COLO668 (cell line): ENCODE results near the gene STK24.

ENCODE experiments used
- DNase-seq: peaks from one replicate; lab custom pipeline; 2025; ENCODE audit not compliant: unreplicated experiment; lab: John Stamatoyannopoulos, UW

STK24 gene

DNA sequence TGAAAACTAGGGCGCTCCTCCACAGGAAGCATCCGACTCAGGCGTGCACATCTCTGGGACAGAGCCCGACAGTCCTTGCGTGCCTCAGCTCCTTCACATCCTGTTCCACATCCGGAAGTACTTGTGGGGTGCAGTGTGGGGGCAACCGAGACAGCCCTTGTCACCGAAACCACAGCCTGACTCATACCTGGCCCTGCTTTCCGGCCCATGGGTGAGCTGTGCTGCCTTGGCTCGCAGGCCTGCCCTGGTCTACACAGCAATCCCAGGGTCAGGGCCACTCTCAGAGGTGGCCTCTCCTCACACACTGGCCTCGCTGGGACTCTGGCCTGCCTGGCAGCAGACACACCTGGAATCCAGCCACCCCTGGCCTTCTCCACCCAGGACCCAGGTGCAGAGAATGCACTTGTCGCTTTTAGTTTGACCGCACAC, 100.4 kb downstream of the STK24 start:
- DNase-seq: no peak

DNA sequence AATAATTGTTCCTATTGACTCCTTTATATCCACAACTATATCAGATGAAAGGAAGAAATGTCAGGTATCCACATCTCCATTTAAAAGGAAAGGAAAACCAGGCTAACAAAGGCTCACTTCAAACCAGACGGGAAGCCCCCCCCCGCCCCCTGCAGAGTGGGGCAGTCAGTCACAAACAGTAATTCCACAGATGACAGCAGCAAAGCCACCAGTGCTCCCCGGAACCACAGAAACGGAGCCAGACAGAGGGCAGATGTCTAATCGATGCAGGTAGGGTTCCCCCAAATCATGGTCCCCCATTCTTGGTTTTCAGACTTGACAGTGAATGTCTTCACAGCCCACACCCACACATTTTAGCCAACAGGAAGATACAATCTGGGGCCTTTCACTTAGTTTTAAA, 100.8 kb downstream of the STK24 start:
- no peak for DNase-seq

DNA sequence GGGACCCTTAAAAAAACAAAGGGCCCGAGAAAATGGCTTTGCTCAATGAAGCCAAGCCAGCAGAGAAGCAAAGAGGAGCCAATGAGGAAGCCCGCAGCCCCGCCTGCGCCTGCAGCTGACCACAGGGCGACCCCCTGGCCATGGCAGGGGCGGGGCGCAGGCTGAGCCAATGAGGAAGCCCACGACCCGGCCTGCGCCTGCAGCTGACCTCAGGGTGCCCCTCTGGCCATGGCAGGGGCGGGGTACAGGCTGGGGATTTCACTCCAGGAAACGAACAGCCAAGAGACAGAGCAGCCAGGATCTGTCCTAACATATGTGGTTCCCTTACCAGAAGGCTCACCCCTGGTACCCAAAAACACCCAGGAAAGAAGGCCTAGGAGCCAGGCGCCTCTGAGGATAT, 101.4 kb downstream of the STK24 start:
- DNase-seq: no peak

DNA sequence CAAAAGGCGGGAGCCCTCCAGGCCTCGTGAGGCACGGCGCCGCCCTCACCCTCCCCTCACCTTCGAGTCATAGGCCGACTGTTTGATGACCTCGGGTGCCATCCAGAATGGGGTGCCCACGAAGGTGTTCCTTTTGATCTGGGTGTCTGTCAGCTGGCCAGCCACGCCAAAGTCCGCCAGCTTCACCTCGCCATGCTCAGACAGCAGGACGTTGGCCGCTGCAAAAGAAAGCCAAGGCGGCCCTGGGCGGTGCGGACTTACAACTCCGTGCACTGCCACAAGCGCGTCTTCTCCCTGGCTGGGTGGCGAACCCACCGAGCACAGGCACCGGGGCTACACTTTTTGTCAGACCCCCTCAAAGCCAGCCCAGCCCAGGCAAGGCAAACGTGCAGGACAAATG, 102.1 kb downstream of the STK24 start:
- DNase-seq: no peak

DNA sequence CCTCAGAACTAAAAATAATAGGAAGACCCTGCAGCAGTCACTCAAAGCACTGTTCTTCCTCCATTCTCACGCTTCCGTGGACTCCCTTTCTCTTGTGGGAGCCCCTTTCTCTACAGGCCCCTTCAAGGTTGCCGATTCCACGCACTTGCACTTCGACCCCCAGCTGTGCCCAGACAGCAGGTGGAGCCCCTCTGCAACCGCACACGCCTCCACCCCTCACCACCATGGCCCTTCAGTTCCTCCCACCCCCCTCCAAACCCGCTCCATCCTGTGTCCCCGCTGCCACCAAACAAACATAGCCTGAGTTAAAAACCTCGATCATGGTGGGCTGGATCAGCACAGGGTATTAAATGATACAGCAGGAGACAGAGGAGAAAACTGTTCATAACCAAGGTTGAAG, 102.6 kb downstream of the STK24 start:
- no peak for DNase-seq

DNA sequence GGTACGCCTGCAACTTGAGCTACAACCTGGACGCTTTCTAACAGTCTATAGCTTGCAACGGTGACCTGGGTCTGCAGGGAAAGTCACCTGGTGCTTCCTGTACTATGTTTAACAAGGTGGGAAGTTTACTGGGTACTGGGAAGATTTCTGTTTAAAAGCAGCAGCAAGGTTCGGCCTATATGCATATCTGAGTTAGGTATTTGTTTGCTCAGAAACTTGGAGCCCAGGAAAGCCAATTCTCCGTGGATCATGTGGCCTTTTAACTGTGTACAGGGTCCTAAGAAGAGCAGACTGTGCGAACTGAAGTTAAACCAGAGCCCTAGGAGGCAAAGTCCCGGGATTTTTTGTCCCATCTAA, 103.1 kb downstream of the STK24 start:
- no peak for DNase-seq

DNA sequence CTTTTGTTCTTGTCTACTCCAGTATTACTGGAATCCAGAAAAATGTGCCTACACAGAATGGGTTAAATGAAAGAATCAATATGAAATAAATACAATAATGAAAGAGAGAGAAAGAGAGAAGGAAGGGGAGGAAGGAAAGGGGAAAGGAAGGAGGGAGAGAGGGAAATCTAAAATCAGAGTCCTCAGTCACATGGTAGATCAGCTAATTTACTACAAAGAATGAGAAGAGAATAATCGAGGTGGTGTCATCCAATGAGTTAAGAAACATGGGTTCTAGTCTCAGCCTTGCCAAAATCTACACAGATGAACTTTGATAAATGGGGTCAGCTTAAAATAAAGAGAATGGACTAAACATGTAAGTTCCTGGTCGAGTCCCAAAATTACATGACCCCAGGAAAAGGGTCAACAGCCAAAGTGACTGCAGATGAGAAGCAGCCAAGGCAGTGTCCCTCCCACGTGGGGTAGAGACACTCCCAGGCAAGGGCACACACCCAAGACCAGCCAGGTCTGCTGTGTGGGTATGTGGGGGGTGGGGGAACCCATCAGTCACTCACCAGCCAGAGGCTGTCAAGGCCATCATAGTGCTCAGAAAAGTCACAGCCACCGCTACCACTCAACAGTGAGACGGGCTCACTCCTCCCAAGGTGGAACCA, 103.6 kb downstream of the STK24 start:
- no peak for DNase-seq

DNA sequence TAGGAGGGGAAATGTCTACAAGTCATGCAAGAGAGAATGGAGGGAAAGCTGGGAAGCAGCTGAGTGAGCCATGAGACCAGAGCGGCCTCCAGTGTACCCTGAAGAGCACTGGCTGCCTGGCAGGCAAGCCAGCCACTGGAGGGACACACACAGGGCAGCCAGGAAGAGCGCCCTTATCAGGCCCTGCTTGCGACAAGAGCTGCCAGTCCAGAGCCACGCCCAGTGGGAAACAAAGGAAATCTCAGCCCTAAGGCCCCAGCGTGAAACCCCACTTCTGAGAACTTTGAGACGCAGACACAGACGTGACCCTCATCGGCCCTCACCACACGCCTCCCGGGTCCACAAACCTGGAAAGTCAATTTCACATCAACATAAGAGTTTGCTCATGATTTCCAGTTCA, 105.0 kb downstream of the STK24 start:
- no peak for DNase-seq

DNA sequence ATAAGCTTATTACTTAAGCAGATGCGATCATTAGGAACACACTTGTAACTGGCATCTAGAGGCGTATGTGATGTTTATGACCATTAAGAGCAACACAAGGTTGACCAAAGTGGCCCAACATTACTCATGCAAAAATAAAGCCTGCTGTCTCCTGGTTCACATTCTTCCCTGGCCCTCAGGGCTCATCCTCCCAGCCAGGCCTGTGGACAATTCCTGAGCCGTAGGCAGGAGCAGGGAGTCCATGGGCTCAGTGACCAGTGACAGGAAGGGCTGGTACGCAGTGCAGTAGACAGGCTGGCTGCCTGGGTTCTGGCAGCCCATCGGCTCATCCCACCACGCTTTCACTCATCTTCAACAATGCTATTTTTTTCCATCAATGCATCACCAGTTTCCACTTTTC, 106.0 kb downstream of the STK24 start:
- no peak for DNase-seq

DNA sequence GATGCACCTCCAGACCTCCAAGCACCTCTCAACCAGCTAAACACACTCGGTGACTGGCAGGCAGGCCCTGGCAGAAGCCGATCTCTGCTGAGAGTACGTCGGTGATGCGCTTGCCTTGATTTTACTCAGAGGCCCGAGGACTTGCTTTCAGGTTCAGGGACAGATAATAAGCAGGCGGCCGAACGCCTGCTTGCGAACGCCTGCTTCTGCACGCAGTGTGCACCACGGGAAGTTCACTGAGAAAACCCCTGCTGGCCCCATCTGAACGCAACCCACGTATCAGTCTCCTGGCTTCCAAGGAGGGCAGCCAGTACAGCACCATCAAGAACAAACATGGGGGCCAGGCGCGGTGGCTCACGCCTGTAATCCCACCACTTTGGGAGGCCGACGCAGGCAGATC, 108.0 kb downstream of the STK24 start:
- DNase-seq: no peak

DNA sequence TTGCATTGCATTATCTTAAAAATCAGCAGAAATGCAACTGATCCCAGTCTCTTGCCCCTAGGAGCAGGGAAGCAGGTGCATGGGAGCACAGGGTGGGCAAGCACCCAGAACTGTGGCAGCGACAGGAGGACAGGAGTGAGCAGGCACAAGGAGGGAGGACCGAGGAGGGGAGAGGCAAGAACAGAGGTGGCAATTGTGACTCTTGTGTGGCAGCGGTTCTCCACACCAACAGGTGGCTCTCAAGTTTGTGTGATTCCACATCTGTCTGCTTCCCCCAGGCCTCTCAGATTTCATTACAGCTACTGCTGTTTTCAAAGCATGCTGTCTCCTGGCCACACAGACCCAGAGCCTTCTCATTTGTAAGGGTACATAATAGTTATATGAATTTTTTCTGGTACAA, 108.5 kb downstream of the STK24 start:
- DNase-seq: peak; percentile 37

DNA sequence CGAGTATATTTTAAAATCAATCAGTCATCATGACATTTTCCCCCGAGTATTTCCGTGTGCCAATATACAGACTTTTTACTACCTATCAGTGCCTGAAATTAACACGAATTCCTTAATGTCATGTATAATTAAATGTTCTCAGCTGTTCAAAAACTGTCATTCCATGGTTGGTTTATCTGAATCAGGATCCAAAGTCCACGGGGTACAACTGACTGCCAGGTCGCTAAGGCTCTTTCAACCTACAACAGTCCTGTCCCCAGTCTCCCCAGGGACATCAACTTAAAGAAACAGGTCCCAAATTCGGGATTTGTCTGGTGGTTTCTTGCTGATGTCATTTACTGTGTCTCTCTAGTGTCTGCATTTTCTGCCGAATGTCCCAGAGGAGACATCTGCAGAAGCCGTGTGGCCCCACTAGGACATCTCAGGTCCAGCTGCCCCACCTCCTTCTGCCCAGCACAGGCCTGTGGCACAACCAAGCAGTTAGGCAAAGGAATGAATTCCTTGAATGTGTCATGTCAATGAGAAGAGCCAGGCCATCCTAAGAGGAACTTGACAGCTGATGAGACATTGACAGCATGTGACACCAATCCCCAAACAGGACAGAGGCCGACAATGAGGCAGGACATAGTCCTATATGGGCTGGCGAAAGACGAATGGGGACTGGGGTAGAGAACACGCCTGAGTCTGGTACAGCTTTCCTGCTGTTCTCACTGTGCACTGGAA, 109.5 kb downstream of the STK24 start:
- DNase-seq: no peak

DNA sequence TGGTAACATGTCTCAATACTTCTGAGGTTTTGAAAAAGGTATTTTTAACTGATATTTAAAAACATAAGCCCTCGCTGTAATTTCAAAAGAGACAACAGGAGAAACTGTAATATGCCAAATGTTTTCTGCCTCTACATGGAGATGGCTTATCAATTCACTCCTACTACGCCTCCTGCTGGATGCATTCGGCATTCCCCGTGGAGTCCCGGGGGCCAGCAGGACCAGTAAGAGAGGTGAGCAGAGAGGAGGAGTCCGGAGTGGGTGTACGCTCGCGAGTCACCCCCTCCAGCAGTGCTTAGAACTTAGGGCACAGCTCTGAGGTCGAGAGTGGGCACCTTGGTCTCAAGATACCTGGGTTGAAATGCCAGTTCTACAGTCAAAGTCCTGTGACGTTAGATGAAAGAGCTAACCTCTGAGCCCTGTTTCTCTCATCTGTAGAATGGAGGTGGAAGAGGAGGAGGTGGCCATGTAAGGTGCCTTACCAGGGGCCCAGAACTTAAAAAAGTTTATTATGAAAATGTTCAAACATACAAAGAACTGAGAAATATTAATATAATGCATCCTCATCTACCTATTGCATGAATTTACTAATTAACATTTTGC, 110.2 kb downstream of the STK24 start:
- DNase-seq: peak; percentile 68

DNA sequence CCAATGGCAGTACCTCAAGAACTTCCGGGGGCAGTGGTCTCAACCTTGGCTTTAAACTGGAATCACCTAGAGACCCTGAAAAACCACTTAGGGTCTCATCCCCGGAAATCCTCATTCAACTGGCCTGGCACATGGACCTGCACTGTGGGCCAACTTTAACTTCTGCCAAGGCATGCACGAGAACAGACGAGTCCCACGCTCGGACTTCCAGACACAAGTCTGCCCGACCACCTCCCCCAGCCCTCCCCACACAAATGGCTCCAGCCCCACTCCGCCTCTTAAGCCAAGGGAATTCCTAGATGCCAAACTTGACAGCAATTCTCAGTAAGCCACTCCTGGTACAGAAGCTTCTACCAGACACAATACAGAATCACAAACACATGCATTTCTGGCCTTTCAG, 114.0 kb downstream of the STK24 start:
- DNase-seq: no peak

DNA sequence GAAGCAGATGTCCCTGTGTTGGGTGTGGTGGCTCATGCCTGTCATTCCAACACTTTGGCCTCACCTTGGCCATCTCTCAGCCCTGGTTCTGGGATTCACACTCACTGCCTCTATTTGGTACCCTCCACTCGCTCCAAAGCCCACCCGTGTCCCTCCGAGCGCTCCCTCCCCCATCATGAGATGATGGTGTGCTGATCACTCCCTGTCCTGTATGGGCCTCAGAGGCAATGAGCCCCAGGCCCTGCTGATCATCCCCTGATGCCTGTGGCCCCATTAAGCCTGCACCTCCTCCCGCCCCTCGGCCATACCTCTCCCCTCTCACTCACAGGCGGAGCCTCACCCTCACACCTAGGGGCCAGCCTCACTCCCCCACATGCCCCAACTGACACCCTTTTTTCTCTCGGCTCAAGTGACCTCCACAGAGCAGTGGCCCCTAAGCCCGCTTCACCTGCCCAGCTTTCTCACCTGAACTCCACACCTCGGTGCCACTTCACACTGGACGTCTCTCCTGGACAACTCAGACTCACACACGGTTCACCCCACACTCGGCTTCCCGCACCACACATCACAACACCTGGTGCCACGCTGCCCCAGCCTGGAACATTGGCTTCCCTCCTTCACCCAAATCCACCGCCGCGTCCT, 114.5 kb downstream of the STK24 start:
- DNase-seq: no peak

DNA sequence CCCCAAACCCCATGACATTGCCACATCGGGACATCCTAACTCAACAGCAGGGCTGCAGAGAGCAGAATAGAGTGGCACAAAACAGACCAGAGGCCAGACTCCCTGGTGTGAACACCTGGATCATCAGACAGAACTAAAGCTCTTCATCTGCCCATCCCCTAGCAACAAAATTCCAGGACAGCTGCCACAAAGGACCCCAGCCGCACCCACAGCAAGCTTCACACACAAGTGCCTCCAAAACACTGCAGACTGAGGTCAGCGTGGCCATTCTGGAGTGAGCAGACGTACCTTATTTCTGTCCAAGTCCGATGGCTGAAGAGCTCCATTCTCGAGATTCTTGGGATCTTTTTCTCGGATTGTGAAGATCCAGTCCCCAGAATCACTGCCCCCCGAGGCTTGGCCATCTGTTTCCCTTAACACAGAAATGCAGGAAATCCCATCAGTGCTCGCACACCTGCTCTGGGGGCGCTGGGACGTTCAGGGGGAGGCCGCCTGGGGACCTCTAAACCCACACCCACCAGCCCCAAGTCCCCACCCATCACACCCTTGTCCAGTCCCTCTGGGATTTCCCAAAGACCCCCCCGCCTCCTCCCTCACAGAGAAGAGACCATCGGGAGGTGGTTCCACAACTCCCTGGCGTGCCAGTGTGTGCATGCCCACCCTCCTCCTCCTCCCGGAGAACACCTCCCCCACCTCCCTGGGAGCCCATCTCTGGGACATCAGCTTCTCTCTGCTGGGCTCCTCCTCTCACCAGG, 115.2 kb downstream of the STK24 start:
- DNase-seq: no peak

DNA sequence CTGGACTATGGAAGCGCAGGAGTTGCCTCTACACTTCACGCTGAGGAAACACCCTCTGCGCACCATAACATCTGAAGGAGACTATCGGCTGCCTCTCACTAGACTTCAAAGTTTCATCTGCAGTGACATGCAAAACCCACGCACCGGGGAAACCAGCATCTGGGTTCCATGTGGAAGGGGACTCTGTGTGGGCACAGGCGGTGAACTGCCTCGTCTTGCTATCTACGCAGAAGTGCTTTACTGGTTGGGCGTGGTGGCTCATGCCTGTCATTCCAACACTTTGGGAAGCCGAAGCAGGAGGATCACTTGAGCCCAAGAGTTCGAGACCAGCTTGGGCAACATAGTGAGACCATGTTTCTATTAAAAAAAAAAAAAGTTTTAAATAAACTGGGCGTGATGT, 116.4 kb downstream of the STK24 start:
- no peak for DNase-seq

DNA sequence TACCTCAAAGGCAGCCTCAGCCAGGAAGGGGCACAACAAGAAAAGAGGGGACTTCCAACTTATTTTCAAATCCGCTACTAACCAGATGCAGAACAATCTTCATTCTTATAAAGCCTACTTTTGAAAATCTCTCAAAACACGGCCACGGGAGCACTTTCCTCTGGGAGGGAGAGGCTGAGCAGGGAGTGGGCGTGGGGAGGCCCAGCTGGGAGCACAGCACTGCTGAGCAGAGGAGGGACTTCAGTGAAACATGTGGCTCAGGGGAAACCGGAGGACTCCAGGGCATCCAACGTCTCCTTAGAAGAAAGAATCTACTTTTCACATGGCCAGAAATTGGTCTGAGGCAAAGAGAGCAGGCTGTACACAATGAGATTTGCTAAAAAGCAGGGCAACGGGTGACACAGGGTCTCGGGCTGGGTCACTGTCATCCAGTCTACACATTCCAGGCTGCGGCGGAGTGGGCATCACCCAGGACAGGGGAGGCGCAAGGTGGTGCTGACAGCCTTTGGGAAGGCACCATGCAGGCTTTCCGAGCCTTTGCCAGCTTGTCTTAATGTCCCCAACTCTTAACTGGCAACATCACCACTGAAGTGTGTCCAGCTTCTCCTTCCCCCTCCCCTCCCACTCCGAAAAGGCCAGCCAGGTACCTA, 117.1 kb downstream of the STK24 start:
- no peak for DNase-seq

DNA sequence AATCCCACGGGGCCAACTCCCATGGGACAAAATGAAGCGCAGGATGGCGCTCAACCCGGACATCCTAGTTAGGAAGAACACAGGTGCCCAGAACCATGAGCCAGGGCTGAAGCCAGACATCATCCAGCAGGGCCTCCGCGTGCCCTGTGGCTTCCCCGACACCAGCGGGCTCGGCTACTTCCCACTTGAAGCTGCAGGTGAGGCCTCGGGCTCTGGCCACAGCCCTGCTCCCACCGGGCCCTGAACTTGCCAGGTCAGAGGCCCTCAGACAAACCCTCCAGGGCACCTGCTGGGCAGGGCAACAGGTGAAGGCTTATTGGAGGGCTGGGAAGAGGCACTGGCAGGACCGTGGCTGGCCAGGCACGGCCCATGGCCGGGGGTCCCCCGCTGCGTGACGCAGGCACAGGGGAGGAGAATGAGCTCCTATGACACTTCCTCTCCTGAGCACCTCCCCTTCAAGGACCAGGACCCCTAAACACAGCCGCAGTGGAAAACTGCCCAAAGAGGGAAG, 117.7 kb downstream of the STK24 start:
- no peak for DNase-seq

DNA sequence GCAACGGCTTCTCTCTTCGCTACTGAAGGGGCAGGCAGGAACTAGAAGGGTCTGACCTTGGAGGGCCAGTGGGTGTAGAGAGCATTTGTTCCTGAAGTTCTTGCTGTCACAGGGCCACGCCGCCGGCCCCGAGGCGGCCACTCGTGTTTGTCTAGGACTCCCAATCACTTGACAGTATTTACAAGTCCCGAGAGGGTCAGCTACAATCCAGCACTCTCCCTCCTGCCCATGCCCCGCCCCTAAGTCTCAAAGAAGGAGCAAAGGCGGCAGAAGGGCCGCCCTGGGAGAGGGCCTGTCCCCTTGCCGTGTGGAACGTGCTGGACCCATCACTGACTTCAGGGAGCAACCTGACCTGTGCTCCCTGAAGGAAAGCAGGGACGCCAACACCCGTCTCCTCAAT, 118.5 kb downstream of the STK24 start:
- no peak for DNase-seq

DNA sequence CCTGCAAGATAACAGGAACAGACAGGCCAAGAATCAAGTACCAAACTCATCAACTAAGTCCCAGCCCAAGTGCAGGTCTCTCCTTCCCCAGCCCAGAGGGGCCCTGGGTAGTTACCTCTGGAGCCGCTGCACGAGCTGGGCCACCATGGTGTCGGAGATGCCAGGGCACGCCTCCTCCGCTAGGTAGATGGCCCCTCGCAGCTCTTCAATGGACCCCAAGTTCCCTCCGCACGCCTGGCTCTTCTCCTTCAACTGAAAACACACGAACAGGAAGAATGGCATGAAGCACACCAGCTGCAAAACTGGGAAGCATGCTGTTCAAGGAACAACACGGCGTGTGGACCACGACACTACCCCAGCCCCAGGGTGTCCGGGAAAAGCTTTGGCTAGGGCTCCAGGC, 119.9 kb downstream of the STK24 start:
- no peak for DNase-seq
